Mesenchymal stem cell (in vitro differentiated cells and primary cell): ENCODE results near the gene SCGB1C2.

Experiments
- DNase-seq: peaks from one replicate; pipeline ENCODE4 v3.0.0-alpha.2; 2013
- H2AFZ ChIP-seq: one replicate; pipeline ENCODE4 v1.6.1; 2013; ENCODE audit warnings: low read depth, mild to moderate bottlenecking, control low read depth, inconsistent platforms, low read length, moderate library complexity
- H2AK5ac ChIP-seq: 2 replicates; pipeline ENCODE4 v1.6.1; 2013; ENCODE audit warnings: low read length, moderate library complexity, mild to moderate bottlenecking, inconsistent platforms; ENCODE audit not compliant: severe bottlenecking
- H2BK120ac ChIP-seq: one replicate; pipeline ENCODE4 v1.6.1; 2013; ENCODE audit warnings: low read depth, mild to moderate bottlenecking, inconsistent platforms, low read length, moderate library complexity
- H2BK12ac ChIP-seq, 2 experiments: one replicate each; pipeline ENCODE4 v1.6.1; 2013; ENCODE audit warnings: inconsistent platforms in 2 of 2, low read length in 2 of 2, mild to moderate bottlenecking in 2 of 2, moderate library complexity in 2 of 2, control low read depth in 1 of 2
- H2BK15ac ChIP-seq: one replicate; pipeline ENCODE4 v1.6.1; 2013; ENCODE audit warnings: mild to moderate bottlenecking, low read depth, inconsistent platforms; ENCODE audit not compliant: poor library complexity, severe bottlenecking
- H2BK5ac ChIP-seq: 2 replicates; pipeline ENCODE4 v1.6.1; 2013; ENCODE audit warnings: low read depth, mild to moderate bottlenecking, low read length, control low read depth, inconsistent platforms; ENCODE audit not compliant: poor library complexity, severe bottlenecking
- H3K14ac ChIP-seq, 2 experiments: one replicate each; pipeline ENCODE4 v1.6.1; 2013; ENCODE audit warnings: inconsistent platforms in 2 of 2, low read length in 2 of 2, control low read depth in 1 of 2, mild to moderate bottlenecking in 1 of 2, moderate library complexity in 1 of 2
- H3K18ac ChIP-seq, 2 experiments: one replicate each; pipeline ENCODE4 v1.6.1; 2013; ENCODE audit warnings: inconsistent platforms in 2 of 2, low read length in 2 of 2, control low read depth in 1 of 2, low read depth in 1 of 2, mild to moderate bottlenecking in 1 of 2
- H3K23ac ChIP-seq, 2 experiments: one replicate each; pipeline ENCODE4 v1.6.1; 2013; ENCODE audit warnings: inconsistent platforms in 2 of 2, low read length in 2 of 2, mild to moderate bottlenecking in 2 of 2, moderate library complexity in 2 of 2, control low read depth in 1 of 2
- H3K27ac ChIP-seq: 2 replicates; pipeline ENCODE4 v1.5.1; 2013; ENCODE audit warnings: mild to moderate bottlenecking, moderate library complexity, low read length, control low read depth, inconsistent platforms; ENCODE audit not compliant: poor library complexity, severe bottlenecking
- H3K27me3 ChIP-seq, 2 experiments: 2 replicates each; pipeline versions ENCODE4 v1.6.1 to v1.7.0; 2013; ENCODE audit warnings: low read length in 2 of 2, mild to moderate bottlenecking in 2 of 2, moderate library complexity in 2 of 2, control low read depth in 1 of 2, inconsistent platforms in 1 of 2; ENCODE audit not compliant: control insufficient read depth in 1 of 2, insufficient read depth in 1 of 2
- H3K36me3 ChIP-seq, 2 experiments: 2 replicates each; pipeline versions ENCODE4 v1.6.1 to v1.7.0; 2013; ENCODE audit warnings: low read length in 2 of 2, control low read depth in 1 of 2, inconsistent platforms in 1 of 2, low read depth in 1 of 2, mild to moderate bottlenecking in 1 of 2; ENCODE audit not compliant: insufficient read depth in 2 of 2, control insufficient read depth in 1 of 2
- H3K4ac ChIP-seq, 2 experiments: one replicate each; pipeline ENCODE4 v1.6.1; 2013; ENCODE audit warnings: inconsistent platforms in 2 of 2, low read length in 2 of 2, mild to moderate bottlenecking in 2 of 2, moderate library complexity in 2 of 2, control low read depth in 1 of 2, low read depth in 1 of 2
- H3K4me1 ChIP-seq: 2 replicates; pipeline ENCODE4 v1.6.1; 2013; ENCODE audit warnings: low read depth, low read length, control low read depth; ENCODE audit not compliant: control insufficient read depth, insufficient read depth
- H3K4me2 ChIP-seq: 2 replicates; pipeline ENCODE4 v1.6.1; 2013; ENCODE audit warnings: low read length, mild to moderate bottlenecking, inconsistent platforms; ENCODE audit not compliant: poor library complexity, severe bottlenecking
- H3K4me3 ChIP-seq, 2 experiments: 2 replicates each; pipeline versions ENCODE4 v1.5.1 to v1.7.0; 2013; ENCODE audit warnings: low read length in 2 of 2, mild to moderate bottlenecking in 2 of 2, control low read depth in 1 of 2, low read depth in 1 of 2; ENCODE audit not compliant: insufficient read depth in 1 of 2
- H3K79me1 ChIP-seq: replicated peaks from 2 replicates; pipeline ENCODE4 v1.6.1; 2013; ENCODE audit warnings: mild to moderate bottlenecking, control low read depth, low read length, inconsistent platforms; ENCODE audit not compliant: poor library complexity, severe bottlenecking
- H3K9ac ChIP-seq: 2 replicates; pipeline ENCODE4 v1.7.0; 2013; ENCODE audit warnings: mild to moderate bottlenecking, low read length, moderate library complexity
- H3K9me3 ChIP-seq: 2 replicates; pipeline ENCODE4 v1.7.0; 2013; ENCODE audit warnings: mild to moderate bottlenecking, low read length; ENCODE audit not compliant: control insufficient read depth
- H4K8ac ChIP-seq: one replicate; pipeline ENCODE4 v1.6.1; 2013; ENCODE audit warnings: inconsistent platforms, mild to moderate bottlenecking, low read length, moderate library complexity
- H4K91ac ChIP-seq: one replicate; pipeline ENCODE4 v1.6.1; 2013; ENCODE audit warnings: mild to moderate bottlenecking, low read length, inconsistent platforms
- WGBS: methylation state at CpG from one replicate; pipeline ENCODE4 v1.1.7; 2013; ENCODE audit warnings: mixed read lengths; 5-methylcytosine and 5-hydroxymethylcytosine counted together

The SCGB1C2 gene

GRCh38 chr17:178292-179065, 41.1 kb downstream of the SCGB1C2 start:
- no peak overlapping the region for H2AK5ac ChIP-seq
- H3K18ac ChIP-seq, result no peak overlapping the region
- H3K27me3 ChIP-seq, result peaks cover 59 to 68% of the 10 kb centered on the region in 2 experiments
- WGBS, result 85% methylated on average over 12 of the region's 12 CpGs
- H2BK5ac ChIP-seq, result no peak overlapping the region
- H3K36me3 ChIP-seq, result peaks cover 0 to 6% of the 10 kb centered on the region in 2 experiments
- no peak for DNase-seq
- H2AFZ ChIP-seq, result no peak overlapping the region
- no peak overlapping the region for H2BK12ac ChIP-seq
- no peak overlapping the region for H4K91ac ChIP-seq
- no peak overlapping the region for H3K4ac ChIP-seq
- H3K4me3 ChIP-seq, result no peak overlapping the region
- peaks cover 17% of the 10 kb centered on the region for H3K4me1 ChIP-seq
- H2BK120ac ChIP-seq, result no peak overlapping the region
- no peaks in the 10 kb centered on the region for H3K9me3 ChIP-seq
- no peaks in the 10 kb centered on the region for H3K79me1 ChIP-seq
- no peak overlapping the region for H2BK15ac ChIP-seq
- no peak overlapping the region for H3K14ac ChIP-seq
- no peak overlapping the region for H3K23ac ChIP-seq
- H3K4me2 ChIP-seq, result no peak overlapping the region
- no peak overlapping the region for H3K9ac ChIP-seq
- H3K27ac ChIP-seq, result no peak overlapping the region
- H4K8ac ChIP-seq, result no peak overlapping the region

- no peak overlapping the region for H4K8ac ChIP-seq
- no peak overlapping the region for H3K4me2 ChIP-seq
- no peak overlapping the region for H4K91ac ChIP-seq
- H3K79me1 ChIP-seq, result no peaks in the 10 kb centered on the region
- peaks cover 0 to 6% of the 10 kb centered on the region in 2 experiments for H3K36me3 ChIP-seq
- no peak overlapping the region for H3K4ac ChIP-seq
- no peak overlapping the region for H2BK15ac ChIP-seq
- no peak overlapping the region for H2BK5ac ChIP-seq
- 80% methylated on average over 5 of the region's 5 CpGs for WGBS
- H3K9me3 ChIP-seq, result no peaks in the 10 kb centered on the region
- H3K4me1 ChIP-seq, result peaks cover 17% of the 10 kb centered on the region
- H3K23ac ChIP-seq, result no peak overlapping the region
- H2AFZ ChIP-seq, result no peak overlapping the region
- H3K9ac ChIP-seq, result no peak overlapping the region
- H2BK12ac ChIP-seq, result no peak overlapping the region
- no peak overlapping the region for H3K18ac ChIP-seq
- no peak overlapping the region for H3K14ac ChIP-seq
- H2AK5ac ChIP-seq, result no peak overlapping the region
- DNase-seq, result no peak
- H3K4me3 ChIP-seq, result no peak overlapping the region
- no peak overlapping the region for H3K27ac ChIP-seq
- H3K27me3 ChIP-seq, result peaks cover 59 to 70% of the 10 kb centered on the region in 2 experiments
- no peak overlapping the region for H2BK120ac ChIP-seq
Observed at GRCh38 chr17:179066-179432, 41.7 kb downstream of the SCGB1C2 start.

GRCh38 chr17:179781-180380, 42.5 kb downstream of the SCGB1C2 start:
- Histone ChIP-seq H2BK5ac (no peak overlapping the region), H3K9ac (no peak overlapping the region), H3K23ac (no peak overlapping the region), H2BK12ac (no peak overlapping the region), H2AFZ (no peak overlapping the region), H3K27ac (no peak overlapping the region), H2AK5ac (no peak overlapping the region), H3K79me1 (no peaks in the 10 kb centered on the region), H3K4me1 (peaks cover 17% of the 10 kb centered on the region), H2BK15ac (no peak overlapping the region), H3K4me2 (no peak overlapping the region), H3K4me3 (no peak overlapping the region), H4K91ac (no peak overlapping the region), H3K9me3 (no peaks in the 10 kb centered on the region), H3K4ac (no peak overlapping the region), H4K8ac (no peak overlapping the region), H3K27me3 (peaks cover 65 to 72% of the 10 kb centered on the region in 2 experiments), H3K36me3 (peaks cover 0 to 6% of the 10 kb centered on the region in 2 experiments), H3K14ac (no peak overlapping the region), H3K18ac (no peak overlapping the region), H2BK120ac (no peak overlapping the region)
- no peak for DNase-seq
- 17% methylated on average over 29 of the region's 32 CpGs for WGBS

- Histone ChIP-seq H3K4me3 (peak overlapping the region in 1 of 2 experiments; percentile 28), H3K14ac (no peak overlapping the region), H4K8ac (no peak overlapping the region), H3K9ac (no peak overlapping the region), H3K27ac (no peak overlapping the region), H3K4ac (no peak overlapping the region), H2BK15ac (no peak overlapping the region), H4K91ac (no peak overlapping the region), H3K36me3 (peaks cover 0 to 6% of the 10 kb centered on the region in 2 experiments), H3K18ac (no peak overlapping the region), H3K4me1 (peaks cover 17% of the 10 kb centered on the region), H3K9me3 (no peaks in the 10 kb centered on the region), H2AK5ac (no peak overlapping the region), H2AFZ (no peak overlapping the region), H2BK120ac (no peak overlapping the region), H3K4me2 (peak overlapping the region; percentile 73), H3K27me3 (peaks cover 72 to 73% of the 10 kb centered on the region in 2 experiments), H3K79me1 (no peaks in the 10 kb centered on the region), H3K23ac (no peak overlapping the region), H2BK5ac (no peak overlapping the region), H2BK12ac (no peak overlapping the region)
- WGBS, result 2% methylated on average over 42 of the region's 112 CpGs
- DNase-seq, result no peak
Observed at GRCh38 chr17:180381-181244, 43.2 kb downstream of the SCGB1C2 start.
